ENCODE data around the gene MASP1.

Gene MASP1

GRCh38 chr3:187291512-187292132 lies at the start of gene MASP1:
Gene MASP1, minus strand, starts transcription at chr3:187291737. Its CDS starts 105 bp downstream, at chr3:187291632.
- no peak for DNase-seq

- DNase-seq, result no peak
Observed at GRCh38 chr3:187340578-187340977, 49.0 kb upstream of the MASP1 start.

GRCh38 chr3:187336322-187336721 lies 44.8 kb upstream of the MASP1 start:
- DNase-seq, result no peak

- no peak for DNase-seq
Observed at GRCh38 chr3:187334904-187335303, 43.4 kb upstream of the MASP1 start.

GRCh38 chr3:187328691-187329090 lies 37.2 kb upstream of the MASP1 start:
- DNase-seq, result no peak

- peak; percentile 7 for DNase-seq
Observed at GRCh38 chr3:187327845-187328244, 36.3 kb upstream of the MASP1 start.

- no peak for DNase-seq
Observed at GRCh38 chr3:187325632-187326031, 34.1 kb upstream of the MASP1 start.

GRCh38 chr3:187323091-187323490 lies 31.6 kb upstream of the MASP1 start:
- no peak for DNase-seq

- DNase-seq, result no peak
Observed at GRCh38 chr3:187322291-187322690, 30.8 kb upstream of the MASP1 start.

GRCh38 chr3:187321766-187322165 lies 30.2 kb upstream of the MASP1 start:
- no peak for DNase-seq

GRCh38 chr3:187319699-187320302 lies 28.3 kb upstream of the MASP1 start:
- peak; percentile 89 for DNase-seq

- DNase-seq, result peak; percentile 66
Observed at GRCh38 chr3:187318819-187319616, 27.5 kb upstream of the MASP1 start.

GRCh38 chr3:187315872-187316271 lies 24.3 kb upstream of the MASP1 start:
- no peak for DNase-seq

GRCh38 chr3:187314176-187314575 lies 22.6 kb upstream of the MASP1 start:
- no peak for DNase-seq

- no peak for DNase-seq
Observed at GRCh38 chr3:187310954-187311470, 19.5 kb upstream of the MASP1 start.

GRCh38 chr3:187310226-187310625 lies 18.7 kb upstream of the MASP1 start:
- DNase-seq, result no peak

- DNase-seq, result no peak
Observed at GRCh38 chr3:187305881-187306280, 14.3 kb upstream of the MASP1 start.

GRCh38 chr3:187299611-187300010 lies 8.1 kb upstream of the MASP1 start:
- DNase-seq, result no peak

GRCh38 chr3:187296911-187297310 lies 5.4 kb upstream of the MASP1 start:
- no peak for DNase-seq

- no peak for DNase-seq
Observed at GRCh38 chr3:187296058-187296457, 4.5 kb upstream of the MASP1 start.

- peak; percentile 33 for DNase-seq
Observed at GRCh38 chr3:187295316-187296034, 3.9 kb upstream of the MASP1 start.

GRCh38 chr3:187293516-187294430 lies 2.2 kb upstream of the MASP1 start:
- DNase-seq, result peak; percentile 30
